OCI-LY1 (cell line): ENCODE data around the gene LGSN.
"Not testable (repeated sequence)": the region's sequence is repeated elsewhere in the genome, so short reads cannot be mapped to it uniquely, and the experiment has no call there.

ENCODE experiments used
- H2AFZ ChIP-seq: fragments of 200-600 bp; sonication (generic), shearing (Covaris generic); 2 replicates; pipeline ENCODE4 v1.6.0; 2014; ENCODE audit warnings: antibody characterized with exemption, mild to moderate bottlenecking, low read length
- H3F3A ChIP-seq: fragments of 200-600 bp; sonication (generic), shearing (Covaris generic); 2 replicates; pipeline ENCODE4 v1.6.0; 2014; ENCODE audit warnings: mild to moderate bottlenecking, antibody characterized with exemption, low read length, moderate library complexity; ENCODE audit not compliant: insufficient read depth
- H3K27ac ChIP-seq: fragments of 200-600 bp; sonication (generic); 2 replicates; pipeline ENCODE4 v1.5.1; 2014; ENCODE audit warnings: low read length, mixed run types, mild to moderate bottlenecking, low read depth; ENCODE audit not compliant: poor library complexity, severe bottlenecking
- H3K27me3 ChIP-seq: fragments of 200-600 bp; sonication (generic); 2 replicates; pipeline ENCODE4 v1.6.0; 2014; ENCODE audit warnings: antibody characterized with exemption, mild to moderate bottlenecking, low read length, moderate library complexity; ENCODE audit not compliant: insufficient read depth
- H3K36me3 ChIP-seq: fragments of 200-600 bp; sonication (generic); 2 replicates; pipeline ENCODE4 v1.6.1; 2014; ENCODE audit warnings: mild to moderate bottlenecking, antibody characterized with exemption, low read length, moderate library complexity, mixed read lengths; ENCODE audit not compliant: insufficient read depth
- H3K4me1 ChIP-seq: fragments of 200-600 bp; sonication (generic); 2 replicates; pipeline ENCODE4 v1.5.1; 2014; ENCODE audit warnings: mild to moderate bottlenecking, low read length, moderate library complexity; ENCODE audit not compliant: insufficient read depth, severe bottlenecking
- H3K4me2 ChIP-seq: fragments of 200-600 bp; sonication (generic), shearing (Covaris generic); 2 replicates; pipeline ENCODE4 v1.6.1; 2014; ENCODE audit warnings: low read length
- H3K4me3 ChIP-seq: fragments of 200-600 bp; sonication (generic); 2 replicates; pipeline ENCODE4 v1.5.1; 2014; ENCODE audit warnings: low read length, low read depth, mild to moderate bottlenecking, mixed read lengths; ENCODE audit not compliant: poor library complexity, severe bottlenecking
- H3K79me2 ChIP-seq: fragments of 200-600 bp; shearing (Covaris generic); 2 replicates; pipeline ENCODE4 v1.6.1; 2016; ENCODE audit warnings: mixed run types, low read length, mixed read lengths; ENCODE audit not compliant: insufficient read depth
- H3K9ac ChIP-seq: fragments of 200-600 bp; sonication (generic), shearing (Covaris generic); 2 replicates; pipeline ENCODE4 v1.6.1; 2014; ENCODE audit warnings: mild to moderate bottlenecking, low read length, mixed read lengths
- H3K9me2 ChIP-seq: fragments of 200-600 bp; sonication (generic), shearing (Covaris generic); 2 replicates; pipeline ENCODE4 v1.6.1; 2014; ENCODE audit warnings: low read depth, mild to moderate bottlenecking, low read length, mixed read lengths
- H3K9me3 ChIP-seq: fragments of 200-600 bp; shearing (Covaris generic); 2 replicates; pipeline ENCODE4 v1.6.1; 2014; ENCODE audit warnings: low read length, mixed read lengths
- H4K20me1 ChIP-seq: fragments of 200-600 bp; sonication (generic), shearing (Covaris generic); 2 replicates; pipeline ENCODE4 v1.6.0; 2016; ENCODE audit warnings: mild to moderate bottlenecking, low read length; ENCODE audit not compliant: insufficient read depth
- EZH2 ChIP-seq: fragments of 200-600 bp; sonication (generic), shearing (Covaris generic); IDR thresholded peaks from 2 replicates; pipeline ENCODE4 v1.8.0; 2017; ENCODE audit warnings: borderline replicate concordance, mixed run types, mild to moderate bottlenecking, antibody characterized with exemption, low read length, moderate library complexity, mixed read lengths
- TF ChIP-seq, protein P1 (sequence below): fragments of 200-600 bp; sonication (generic), shearing (Covaris generic); IDR thresholded peaks from 2 replicates; pipeline ENCODE4 v1.5.1; 2017; ENCODE audit warnings: mild to moderate bottlenecking, antibody characterized with exemption, low read length, moderate library complexity, mixed read lengths

LGSN gene

DNA sequence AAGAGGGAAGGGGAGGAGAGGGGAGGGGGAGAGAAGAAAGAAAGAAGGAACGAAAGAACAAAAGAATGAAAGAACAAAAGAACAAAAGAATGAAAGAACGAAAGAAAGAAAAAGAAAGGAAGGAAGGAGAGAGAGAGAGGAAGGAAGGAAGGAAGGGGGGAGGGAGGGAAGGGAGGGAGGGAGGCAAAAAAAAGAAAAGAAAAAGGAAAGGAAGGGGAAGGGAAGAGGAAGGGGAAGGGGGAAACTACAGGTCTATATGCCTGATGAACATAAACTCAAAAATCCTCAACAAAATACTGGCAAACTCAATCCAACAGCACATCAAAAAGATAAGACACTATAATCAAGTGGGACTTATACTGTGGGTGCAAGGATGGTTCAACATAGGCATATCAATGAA is 13.7 kb upstream of the LGSN start:
- Histone ChIP-seq H4K20me1 (no peaks in the 10 kb centered on the region), H3K36me3 (no peaks in the 10 kb centered on the region), H3K4me3 (no peak overlapping the region), H2AFZ (no peak overlapping the region), H3K4me1 (no peaks in the 10 kb centered on the region), H3K9me3 (no peaks in the 10 kb centered on the region), H3K27ac (no peak overlapping the region), H3K79me2 (no peaks in the 10 kb centered on the region), H3K9ac (no peak overlapping the region), H3K4me2 (no peak overlapping the region), H3F3A (no peaks in the 10 kb centered on the region), H3K9me2 (no peaks in the 10 kb centered on the region), H3K27me3 (no peaks in the 10 kb centered on the region)
- no peak for TF ChIP-seq EZH2
- TF ChIP-seq, protein P1, sequence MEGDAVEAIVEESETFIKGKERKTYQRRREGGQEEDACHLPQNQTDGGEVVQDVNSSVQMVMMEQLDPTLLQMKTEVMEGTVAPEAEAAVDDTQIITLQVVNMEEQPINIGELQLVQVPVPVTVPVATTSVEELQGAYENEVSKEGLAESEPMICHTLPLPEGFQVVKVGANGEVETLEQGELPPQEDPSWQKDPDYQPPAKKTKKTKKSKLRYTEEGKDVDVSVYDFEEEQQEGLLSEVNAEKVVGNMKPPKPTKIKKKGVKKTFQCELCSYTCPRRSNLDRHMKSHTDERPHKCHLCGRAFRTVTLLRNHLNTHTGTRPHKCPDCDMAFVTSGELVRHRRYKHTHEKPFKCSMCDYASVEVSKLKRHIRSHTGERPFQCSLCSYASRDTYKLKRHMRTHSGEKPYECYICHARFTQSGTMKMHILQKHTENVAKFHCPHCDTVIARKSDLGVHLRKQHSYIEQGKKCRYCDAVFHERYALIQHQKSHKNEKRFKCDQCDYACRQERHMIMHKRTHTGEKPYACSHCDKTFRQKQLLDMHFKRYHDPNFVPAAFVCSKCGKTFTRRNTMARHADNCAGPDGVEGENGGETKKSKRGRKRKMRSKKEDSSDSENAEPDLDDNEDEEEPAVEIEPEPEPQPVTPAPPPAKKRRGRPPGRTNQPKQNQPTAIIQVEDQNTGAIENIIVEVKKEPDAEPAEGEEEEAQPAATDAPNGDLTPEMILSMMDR = no peak

DNA sequence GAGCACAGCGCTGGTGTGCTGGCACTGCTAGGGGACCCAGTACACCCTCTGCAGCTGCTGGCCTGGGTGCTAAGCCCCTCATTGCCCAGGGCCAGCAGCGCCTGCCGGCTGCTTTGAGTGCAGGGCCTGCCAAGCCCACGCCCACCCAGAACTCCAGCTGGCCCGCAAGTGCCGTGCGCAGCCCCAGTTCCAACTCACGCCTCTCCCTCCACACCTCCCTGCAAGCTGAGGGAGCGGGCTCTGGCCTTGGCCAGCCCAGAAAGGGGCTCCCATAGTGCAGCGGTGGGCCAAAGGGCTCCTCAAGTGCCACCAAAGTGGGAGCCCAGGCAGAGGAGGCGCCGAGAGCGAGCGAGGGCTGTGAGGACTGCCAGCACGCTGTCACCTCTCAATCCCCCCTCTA is 6.8 kb upstream of the LGSN start:
- not testable (repeated sequence) for H3K9ac ChIP-seq, H3K4me3 ChIP-seq, H3K4me2 ChIP-seq, H3K79me2 ChIP-seq, H3K27ac ChIP-seq, H3K9me3 ChIP-seq, H4K20me1 ChIP-seq, H3K4me1 ChIP-seq, H3K9me2 ChIP-seq, H3F3A ChIP-seq, H3K36me3 ChIP-seq, H2AFZ ChIP-seq, H3K27me3 ChIP-seq

DNA sequence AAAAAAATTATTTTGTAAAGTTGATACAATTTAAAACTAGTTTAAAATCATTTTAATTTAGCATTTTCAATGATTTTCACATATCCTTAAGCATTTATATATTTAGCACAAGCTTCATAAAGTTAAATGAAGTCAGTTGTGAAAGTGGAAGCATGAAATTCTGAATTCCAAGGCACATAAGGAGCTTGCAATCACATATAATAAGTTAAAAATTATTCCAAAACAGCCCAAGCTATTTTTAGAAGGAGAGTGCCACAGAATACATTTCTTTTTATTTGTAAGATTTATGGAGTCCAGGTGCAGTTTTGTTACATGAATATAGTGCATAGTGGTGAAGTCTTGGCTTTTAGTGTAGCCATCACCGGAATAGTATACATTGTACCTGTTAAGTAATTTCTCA is 3.2 kb upstream of the LGSN start:
- Histone ChIP-seq H3K4me3 (no peak overlapping the region), H3F3A (no peaks in the 10 kb centered on the region), H3K4me2 (no peak overlapping the region), H3K9me3 (no peaks in the 10 kb centered on the region), H2AFZ (no peak overlapping the region), H3K9ac (no peak overlapping the region), H3K27ac (no peak overlapping the region), H3K36me3 (no peaks in the 10 kb centered on the region), H4K20me1 (no peaks in the 10 kb centered on the region), H3K79me2 (no peaks in the 10 kb centered on the region), H3K4me1 (no peaks in the 10 kb centered on the region), H3K9me2 (no peaks in the 10 kb centered on the region), H3K27me3 (no peaks in the 10 kb centered on the region)
- TF ChIP-seq, protein P1 = no peak
- no peak for TF ChIP-seq EZH2

DNA sequence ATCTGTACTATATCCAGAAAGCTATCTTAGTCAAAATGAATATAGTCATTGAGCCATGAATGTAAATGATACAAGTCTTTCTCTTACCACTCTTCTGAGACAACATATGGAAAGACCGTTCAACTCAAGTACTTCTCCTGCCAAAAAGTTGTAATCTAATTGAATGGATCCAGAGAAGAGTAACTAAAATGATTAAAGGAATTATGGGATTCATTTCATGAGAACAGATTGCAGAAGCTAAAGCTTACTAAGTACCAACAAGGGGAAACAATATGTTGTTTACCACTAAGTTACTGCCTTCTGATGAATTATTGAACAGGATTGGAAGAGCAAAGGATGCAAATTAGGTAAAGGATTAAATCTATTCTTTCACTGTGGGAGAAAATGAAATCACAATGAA is 2.0 kb upstream of the LGSN start:
- H3K27me3 ChIP-seq = no peaks in the 10 kb centered on the region
- no peak overlapping the region for H3K4me2 ChIP-seq
- H3K4me1 ChIP-seq = no peaks in the 10 kb centered on the region
- H3K27ac ChIP-seq = no peak overlapping the region
- no peaks in the 10 kb centered on the region for H3K9me2 ChIP-seq
- H4K20me1 ChIP-seq = no peaks in the 10 kb centered on the region
- no peaks in the 10 kb centered on the region for H3K36me3 ChIP-seq
- no peak overlapping the region for H2AFZ ChIP-seq
- H3F3A ChIP-seq = no peaks in the 10 kb centered on the region
- H3K4me3 ChIP-seq = no peak overlapping the region
- no peaks in the 10 kb centered on the region for H3K9me3 ChIP-seq
- H3K79me2 ChIP-seq = no peaks in the 10 kb centered on the region
- TF ChIP-seq, protein P1 = no peak
- TF ChIP-seq EZH2 = no peak
- H3K9ac ChIP-seq = no peak overlapping the region
